Measurements from ENCODE around the gene LRRC1.

LRRC1 gene

GRCh38 chr6:53906842-53907241 is 112.0 kb downstream of the LRRC1 start:
- no peaks in the 10 kb centered on the region for H3K27me3 ChIP-seq (ENCODE audit: low read depth)
- peaks cover 19% of the 10 kb centered on the region for H3K4me1 ChIP-seq
- H3K9me3 ChIP-seq = no peaks in the 10 kb centered on the region
- peaks cover 31% of the 10 kb centered on the region for H3K36me3 ChIP-seq (replicated peaks)
- no peak for DNase-seq (ENCODE audit: low spot score in 2 of 2)
- in situ Hi-C loops (cut with MboI; ENCODE audit: low sequenced_read_pairs) = no loop called here
- H3K4me3 ChIP-seq = no peak overlapping the region

- Histone ChIP-seq H3K27me3 (ENCODE audit: low read depth) (no peaks in the 10 kb centered on the region), H3K4me1 (peaks cover 18% of the 10 kb centered on the region)
- in situ Hi-C loops (cut with MboI; ENCODE audit: low sequenced_read_pairs) = no loop called here
Observed at GRCh38 chr6:53910834-53911233, 116.0 kb downstream of the LRRC1 start.

GRCh38 chr6:53912661-53913060 is 117.9 kb downstream of the LRRC1 start:
- H3K9me3 ChIP-seq = no peaks in the 10 kb centered on the region
- no peak for DNase-seq (ENCODE audit: low spot score in 2 of 2)
- peaks cover 18% of the 10 kb centered on the region for H3K36me3 ChIP-seq (replicated peaks)
- in situ Hi-C loops (cut with MboI; ENCODE audit: low sequenced_read_pairs) = no loop called here
- no peaks in the 10 kb centered on the region for H3K27me3 ChIP-seq (ENCODE audit: low read depth)
- H3K4me1 ChIP-seq = peaks cover 16% of the 10 kb centered on the region
- H3K4me3 ChIP-seq = no peak overlapping the region

More at GRCh38 chr6:53910834-53911233, 116.0 kb downstream of the LRRC1 start:
- H3K4me3 ChIP-seq = no peak overlapping the region
- H3K9me3 ChIP-seq = no peaks in the 10 kb centered on the region
- peak; percentile 65 to 84 for DNase-seq (ENCODE audit: low spot score in 2 of 2)
- peaks cover 22% of the 10 kb centered on the region for H3K36me3 ChIP-seq (replicated peaks)

GRCh38 chr6:53913286-53913685 is 118.5 kb downstream of the LRRC1 start:
- no peaks in the 10 kb centered on the region for H3K9me3 ChIP-seq
- H3K27me3 ChIP-seq (ENCODE audit: low read depth) = no peaks in the 10 kb centered on the region
- peaks cover 17% of the 10 kb centered on the region for H3K4me1 ChIP-seq
- peaks cover 18% of the 10 kb centered on the region for H3K36me3 ChIP-seq (replicated peaks)
- H3K4me3 ChIP-seq = no peak overlapping the region
- DNase-seq (ENCODE audit: low spot score in 2 of 2) = no peak
- in situ Hi-C loops (cut with MboI; ENCODE audit: low sequenced_read_pairs) = no loop called here

- Histone ChIP-seq H3K4me1 (peaks cover 27% of the 10 kb centered on the region), H3K36me3 (replicated peaks) (peaks cover 14% of the 10 kb centered on the region), H3K27me3 (ENCODE audit: low read depth) (no peaks in the 10 kb centered on the region), H3K4me3 (no peak overlapping the region), H3K9me3 (no peaks in the 10 kb centered on the region)
- in situ Hi-C loops (cut with MboI; ENCODE audit: low sequenced_read_pairs) = no loop called here
- DNase-seq (ENCODE audit: low spot score in 2 of 2) = no peak
Observed at GRCh38 chr6:53915026-53915691, 120.4 kb downstream of the LRRC1 start.

GRCh38 chr6:53916804-53917463 is 122.1 kb downstream of the LRRC1 start:
- no peak for DNase-seq (ENCODE audit: low spot score in 2 of 2)
- Histone ChIP-seq H3K9me3 (no peaks in the 10 kb centered on the region), H3K36me3 (replicated peaks) (peaks cover 14% of the 10 kb centered on the region), H3K4me1 (peaks cover 33% of the 10 kb centered on the region), H3K4me3 (no peak overlapping the region), H3K27me3 (ENCODE audit: low read depth) (no peaks in the 10 kb centered on the region)
- in situ Hi-C loops (cut with MboI; ENCODE audit: low sequenced_read_pairs) = no loop called here

GRCh38 chr6:53917464-53917842 is 122.6 kb downstream of the LRRC1 start:
- Histone ChIP-seq H3K4me1 (peaks cover 38% of the 10 kb centered on the region), H3K27me3 (ENCODE audit: low read depth) (no peaks in the 10 kb centered on the region)
- in situ Hi-C loops (cut with MboI; ENCODE audit: low sequenced_read_pairs) = no loop called here

GRCh38 chr6:53918854-53919510 is 124.2 kb downstream of the LRRC1 start:
- Histone ChIP-seq H3K9me3 (no peaks in the 10 kb centered on the region), H3K4me3 (no peak overlapping the region), H3K4me1 (peaks cover 53% of the 10 kb centered on the region), H3K36me3 (replicated peaks) (peaks cover 10% of the 10 kb centered on the region), H3K27me3 (ENCODE audit: low read depth) (no peaks in the 10 kb centered on the region)
- in situ Hi-C loops (cut with MboI; ENCODE audit: low sequenced_read_pairs) = no loop called here
- no peak for DNase-seq (ENCODE audit: low spot score in 2 of 2)

More at GRCh38 chr6:53917464-53917842, 122.6 kb downstream of the LRRC1 start:
- H3K4me3 ChIP-seq = no peak overlapping the region
- H3K9me3 ChIP-seq = no peaks in the 10 kb centered on the region
- peaks cover 14% of the 10 kb centered on the region for H3K36me3 ChIP-seq (replicated peaks)
- DNase-seq (ENCODE audit: low spot score in 2 of 2) = no peak

- Histone ChIP-seq H3K27me3 (ENCODE audit: low read depth) (no peaks in the 10 kb centered on the region), H3K4me3 (no peak overlapping the region), H3K36me3 (replicated peaks) (peaks cover 5% of the 10 kb centered on the region; the same call in 1 of the 2 replicates), H3K4me1 (peaks cover 53% of the 10 kb centered on the region), H3K9me3 (no peaks in the 10 kb centered on the region)
- DNase-seq (ENCODE audit: low spot score in 2 of 2) = peak; percentile 91 to 98
- in situ Hi-C loops (cut with MboI; ENCODE audit: low sequenced_read_pairs) = no loop called here
Observed at GRCh38 chr6:53919881-53920360, 125.1 kb downstream of the LRRC1 start.

GRCh38 chr6:53920881-53921280 is 126.1 kb downstream of the LRRC1 start:
- in situ Hi-C loops (cut with MboI; ENCODE audit: low sequenced_read_pairs) = no loop called here
- Histone ChIP-seq H3K9me3 (no peaks in the 10 kb centered on the region), H3K4me1 (peaks cover 53% of the 10 kb centered on the region), H3K4me3 (no peak overlapping the region), H3K36me3 (replicated peaks) (peaks cover 3% of the 10 kb centered on the region; the same call in 1 of the 2 replicates), H3K27me3 (ENCODE audit: low read depth) (no peaks in the 10 kb centered on the region)
- DNase-seq (ENCODE audit: low spot score in 2 of 2) = peak in 1 of 2 experiments; percentile 41

- in situ Hi-C loops (cut with MboI; ENCODE audit: low sequenced_read_pairs) = no loop called here
- no peaks in the 10 kb centered on the region; the same call in 1 of the 2 replicates for H3K36me3 ChIP-seq (replicated peaks)
- no peak overlapping the region for H3K4me3 ChIP-seq
- peaks cover 54% of the 10 kb centered on the region for H3K4me1 ChIP-seq
- H3K27me3 ChIP-seq (ENCODE audit: low read depth) = no peaks in the 10 kb centered on the region
- DNase-seq (ENCODE audit: low spot score in 2 of 2) = peak in 1 of 2 experiments; percentile 94
- H3K9me3 ChIP-seq = no peaks in the 10 kb centered on the region
Observed at GRCh38 chr6:53921639-53922038, 126.8 kb downstream of the LRRC1 start.

GRCh38 chr6:53922539-53922981 is 127.8 kb downstream of the LRRC1 start:
- no peaks in the 10 kb centered on the region for H3K27me3 ChIP-seq (ENCODE audit: low read depth)
- H3K9me3 ChIP-seq = no peaks in the 10 kb centered on the region
- peaks cover 2% of the 10 kb centered on the region; the same call in 1 of the 2 replicates for H3K36me3 ChIP-seq (replicated peaks)
- H3K4me3 ChIP-seq = no peak overlapping the region
- in situ Hi-C loops (cut with MboI; ENCODE audit: low sequenced_read_pairs) = no loop called here
- H3K4me1 ChIP-seq = peaks cover 57% of the 10 kb centered on the region
- peak; percentile 83 to 91 for DNase-seq (ENCODE audit: low spot score in 2 of 2)

- Histone ChIP-seq H3K9me3 (no peaks in the 10 kb centered on the region), H3K4me3 (no peak overlapping the region), H3K4me1 (peaks cover 48% of the 10 kb centered on the region), H3K27me3 (ENCODE audit: low read depth) (no peaks in the 10 kb centered on the region), H3K36me3 (replicated peaks) (peaks cover 2% of the 10 kb centered on the region; the same call in 1 of the 2 replicates)
- in situ Hi-C loops (cut with MboI; ENCODE audit: low sequenced_read_pairs) = no loop called here
- no peak for DNase-seq (ENCODE audit: low spot score in 2 of 2)
Observed at GRCh38 chr6:53924277-53924676, 129.5 kb downstream of the LRRC1 start.

Measured in HAP-1 (cell line).